ENCODE data around the gene MYO5A.
"Not testable (repeated sequence)": the region's sequence is repeated elsewhere in the genome, so short reads cannot be mapped to it uniquely, and the experiment has no call there.

Gene MYO5A

GRCh38 chr15:52528564-52529340 is at the start of gene MYO5A:
Gene MYO5A (minus strand): TSS chr15:52528880. CDS start chr15:52528806, 74 bp downstream.
- H3K4me3 ChIP-seq (ENCODE audit: control insufficient read depth, low read depth, low read length), result peak within 1 kb of the TSS; percentile 78
- peak; percentile 18 for DNase-seq (ENCODE audit: low read depth)
- no peak for TF ChIP-seq CTCF (IDR thresholded peaks at IDR 0.05; ENCODE audit: control insufficient read depth, insufficient read depth, low read depth, low read length, missing control alignments)

GRCh38 chr15:52576692-52577091 is 48.0 kb upstream of the MYO5A start:
- no peak for TF ChIP-seq CTCF (IDR thresholded peaks at IDR 0.05; ENCODE audit: control insufficient read depth, insufficient read depth, low read depth, low read length, missing control alignments)
- DNase-seq (ENCODE audit: low read depth), result no peak
- no peak overlapping the region for H3K4me3 ChIP-seq (ENCODE audit: control insufficient read depth, low read depth, low read length)

GRCh38 chr15:52575573-52575972 is 46.9 kb upstream of the MYO5A start:
- DNase-seq (ENCODE audit: low read depth); H3K4me3 ChIP-seq (ENCODE audit: control insufficient read depth, low read depth, low read length): not testable (repeated sequence)

- DNase-seq (ENCODE audit: low read depth), result no peak
- no peak overlapping the region for H3K4me3 ChIP-seq (ENCODE audit: control insufficient read depth, low read depth, low read length)
- no peak for TF ChIP-seq CTCF (IDR thresholded peaks at IDR 0.05; ENCODE audit: control insufficient read depth, insufficient read depth, low read depth, low read length, missing control alignments)
These were observed 46.4 kb upstream of the MYO5A start for GRCh38 chr15:52575072-52575471.

- H3K4me3 ChIP-seq (ENCODE audit: control insufficient read depth, low read depth, low read length); DNase-seq (ENCODE audit: low read depth): not testable (repeated sequence)
These were observed 45.9 kb upstream of the MYO5A start for GRCh38 chr15:52574623-52575022.

GRCh38 chr15:52568601-52569585 is 40.2 kb upstream of the MYO5A start, which contains the start of gene ARPP19:
Gene ARPP19 (minus strand): TSS chr15:52569030. CDS start chr15:52568892, 138 bp downstream.
- no peak for TF ChIP-seq CTCF (IDR thresholded peaks at IDR 0.05; ENCODE audit: control insufficient read depth, insufficient read depth, low read depth, low read length, missing control alignments)
- DNase-seq (ENCODE audit: low read depth), result peak; percentile 56
- H3K4me3 ChIP-seq (ENCODE audit: control insufficient read depth, low read depth, low read length), result peak within 1 kb of the TSS; percentile 81

- no peak for TF ChIP-seq CTCF (IDR thresholded peaks at IDR 0.05; ENCODE audit: control insufficient read depth, insufficient read depth, low read depth, low read length, missing control alignments)
- no peak for DNase-seq (ENCODE audit: low read depth)
- H3K4me3 ChIP-seq (ENCODE audit: control insufficient read depth, low read depth, low read length), result peak overlapping the region; percentile 81
These were observed 39.4 kb upstream of the MYO5A start for GRCh38 chr15:52567871-52568600.
